OCI-LY7 (cell line): Measurements from ENCODE around the gene SLC13A5.

ENCODE experiments used
- EZH2phosphoT487 ChIP-seq: fragments of 200-600 bp; sonication (generic); IDR thresholded peaks from 2 replicates; pipeline ENCODE4 v1.6.1; 2018; ENCODE audit warnings: low read depth, borderline replicate concordance, mild to moderate bottlenecking, mixed run types, antibody characterized with exemption, low read length, moderate library complexity, mixed read lengths
- TF ChIP-seq, protein P1 (sequence below): fragments of 200-600 bp; sonication (generic); conservative IDR thresholded peaks from 2 replicates; pipeline ENCODE4 v1.5.1; 2014; ENCODE audit warnings: mild to moderate bottlenecking, antibody characterized with exemption, low read length, moderate library complexity, mixed read lengths

DNA sequence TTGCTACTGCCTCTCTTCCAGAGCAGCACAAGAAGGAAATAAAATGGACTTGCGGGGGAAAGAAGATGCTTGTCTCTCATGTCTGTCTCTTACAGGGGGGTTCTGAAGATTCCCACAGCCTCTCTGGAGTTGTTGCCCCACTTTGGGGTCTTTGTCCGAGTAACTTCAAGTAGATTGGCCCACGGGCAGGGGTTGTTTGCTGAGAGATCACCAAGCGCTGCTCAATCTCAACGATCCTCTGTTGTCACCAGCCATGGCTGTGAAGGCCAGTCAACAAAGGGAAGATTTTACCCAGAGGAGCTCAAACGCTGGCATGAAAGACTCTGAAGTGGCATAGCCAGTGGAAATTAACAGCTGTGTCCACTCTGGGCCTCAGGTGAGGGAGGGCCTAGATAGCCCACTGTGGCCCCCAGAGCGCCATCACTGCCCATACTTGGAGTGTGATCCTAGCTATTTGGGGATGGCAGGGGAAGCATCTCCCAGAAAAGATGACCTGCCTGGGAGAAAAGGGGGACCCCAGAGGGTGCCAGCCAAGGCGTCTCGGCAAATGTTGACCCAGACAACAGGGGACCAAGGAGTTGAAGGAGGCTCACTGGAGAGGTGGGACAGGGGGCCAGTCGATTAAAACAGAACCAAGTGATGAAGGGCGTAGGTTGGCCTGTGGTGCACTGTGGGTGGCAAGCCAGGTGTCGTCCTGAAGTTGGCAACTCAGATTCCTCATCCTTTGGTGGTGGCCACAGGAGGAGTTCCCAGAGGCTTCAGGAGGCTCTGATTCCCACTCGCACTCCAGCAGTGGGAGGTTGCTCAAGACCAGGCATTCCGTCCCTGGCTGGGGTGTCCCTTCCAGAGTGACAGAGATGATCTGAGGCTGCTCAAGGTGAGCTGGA lies 28.0 kb downstream of the SLC13A5 start:
- TF ChIP-seq, protein P1, sequence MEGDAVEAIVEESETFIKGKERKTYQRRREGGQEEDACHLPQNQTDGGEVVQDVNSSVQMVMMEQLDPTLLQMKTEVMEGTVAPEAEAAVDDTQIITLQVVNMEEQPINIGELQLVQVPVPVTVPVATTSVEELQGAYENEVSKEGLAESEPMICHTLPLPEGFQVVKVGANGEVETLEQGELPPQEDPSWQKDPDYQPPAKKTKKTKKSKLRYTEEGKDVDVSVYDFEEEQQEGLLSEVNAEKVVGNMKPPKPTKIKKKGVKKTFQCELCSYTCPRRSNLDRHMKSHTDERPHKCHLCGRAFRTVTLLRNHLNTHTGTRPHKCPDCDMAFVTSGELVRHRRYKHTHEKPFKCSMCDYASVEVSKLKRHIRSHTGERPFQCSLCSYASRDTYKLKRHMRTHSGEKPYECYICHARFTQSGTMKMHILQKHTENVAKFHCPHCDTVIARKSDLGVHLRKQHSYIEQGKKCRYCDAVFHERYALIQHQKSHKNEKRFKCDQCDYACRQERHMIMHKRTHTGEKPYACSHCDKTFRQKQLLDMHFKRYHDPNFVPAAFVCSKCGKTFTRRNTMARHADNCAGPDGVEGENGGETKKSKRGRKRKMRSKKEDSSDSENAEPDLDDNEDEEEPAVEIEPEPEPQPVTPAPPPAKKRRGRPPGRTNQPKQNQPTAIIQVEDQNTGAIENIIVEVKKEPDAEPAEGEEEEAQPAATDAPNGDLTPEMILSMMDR = no peak
- no peak for TF ChIP-seq EZH2phosphoT487
